Fibroblast of lung (primary cell): ENCODE measurements around the gene PIH1D1.

Experiments used
- CTCF ChIP-seq, 2 donors: IDR thresholded peaks in 1 of 2; conservative IDR thresholded peaks in 1 of 2; 1 replicate in 1 of 2; 2 replicates in 1 of 2; pipeline ENCODE4 v1.5.1; 2011 to 2012; ENCODE audit warnings: low read length in 2 of 2, control low read depth in 1 of 2, inconsistent platforms in 1 of 2, low read depth in 1 of 2, mild to moderate bottlenecking in 1 of 2
- EZH2 ChIP-seq: IDR thresholded peaks from 2 replicates; pipeline ENCODE4 v1.5.1; 2012; ENCODE audit warnings: low read length, control low read depth, mild to moderate bottlenecking; ENCODE audit errors: missing control alignments

DNA sequence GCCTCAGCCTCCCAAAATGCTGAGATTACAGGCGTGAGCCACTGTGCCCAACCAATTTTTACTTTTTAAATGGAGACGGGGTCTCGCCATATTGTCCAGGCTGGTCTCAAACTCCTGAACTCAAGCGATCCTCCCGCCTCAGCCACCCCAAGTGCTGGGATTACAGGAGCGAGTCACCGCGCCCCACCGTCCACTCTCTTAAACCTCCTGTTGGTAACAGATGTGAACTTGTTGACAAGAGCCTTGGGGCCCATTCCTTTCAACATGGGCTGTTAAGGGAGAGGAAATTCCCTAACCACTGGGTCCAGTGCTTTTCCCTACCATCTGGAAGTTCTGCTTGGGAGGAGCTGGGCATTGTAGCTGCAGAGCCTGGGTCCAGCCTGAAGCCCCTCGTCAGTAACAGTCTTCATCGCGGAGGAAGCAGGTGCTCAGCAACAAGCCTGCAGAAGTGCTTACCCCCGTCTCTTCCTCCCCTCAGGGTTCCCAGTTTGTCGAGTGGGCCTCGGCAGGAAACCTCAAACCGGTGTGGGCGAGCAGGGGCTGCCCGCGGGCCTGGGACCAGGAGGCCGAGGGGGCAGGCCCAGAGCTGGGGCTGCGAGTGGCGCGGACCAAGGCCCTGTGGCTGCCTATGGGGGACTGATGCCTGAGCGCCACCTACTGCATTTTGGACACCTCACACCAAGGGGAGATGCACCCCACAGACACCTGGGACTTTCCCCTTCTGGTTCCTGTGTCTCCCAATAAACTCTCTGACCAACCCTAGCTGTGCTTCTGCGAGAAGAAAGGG lies 18.4 kb upstream of the PIH1D1 start:
- peak in 1 of 2 donors; percentile 5 for TF ChIP-seq CTCF (conservative IDR thresholded peaks at IDR 0.05 in 1 of 2, IDR thresholded peaks at IDR 0.05 in 1 of 2; ENCODE audit: low read depth in 1 of 2, low read length in 2 of 2)
- TF ChIP-seq EZH2 = no peak
